NCI-H1092 treated with DMSO at 0.1 percent for 48 hours (cell line): ENCODE results near the gene C17orf78.
"Not testable (repeated sequence)": the region's sequence is repeated elsewhere in the genome, so short reads cannot be mapped to it uniquely, and the experiment has no call there.

Experiments
- DNase-seq: peaks from one replicate; lab custom pipeline; 2025; lab: John Stamatoyannopoulos, UW

Gene C17orf78

GRCh38 chr17:37386462-37386861 lies 10.7 kb downstream of the C17orf78 start:
- no peak for DNase-seq

- no peak for DNase-seq
Measured at GRCh38 chr17:37388266-37388665, 12.5 kb downstream of the C17orf78 start.

- no peak for DNase-seq
Measured at GRCh38 chr17:37389160-37389559, 13.4 kb downstream of the C17orf78 start.

GRCh38 chr17:37391146-37391545 lies 15.4 kb downstream of the C17orf78 start:
- DNase-seq = no peak

- no peak for DNase-seq
Measured at GRCh38 chr17:37392024-37392590, 16.3 kb downstream of the C17orf78 start.

- no peak for DNase-seq
Measured at GRCh38 chr17:37393352-37393751, 17.6 kb downstream of the C17orf78 start.

- DNase-seq = no peak
Measured at GRCh38 chr17:37399265-37399803, 23.5 kb downstream of the C17orf78 start.

- DNase-seq = no peak
Measured at GRCh38 chr17:37400505-37400904, 24.7 kb downstream of the C17orf78 start.

- not testable (repeated sequence) for DNase-seq
Measured at GRCh38 chr17:37405522-37405921, 29.7 kb downstream of the C17orf78 start.

GRCh38 chr17:37405955-37406634 lies 30.3 kb downstream of the C17orf78 start:
- DNase-seq = peak; percentile 57

- DNase-seq = peak; percentile 76
Measured at GRCh38 chr17:37406635-37407461, 31.1 kb downstream of the C17orf78 start, which contains the start of the genes ACACA and TADA2A. Gene ACACA (minus strand): TSS chr17:37406836. CDS start chr17:37406299, 537 bp downstream. Gene TADA2A (plus strand): TSS chr17:37406886. CDS start chr17:37411366, 4,480 bp downstream.

- not testable (repeated sequence) for DNase-seq
Measured at GRCh38 chr17:37408145-37408479, 32.3 kb downstream of the C17orf78 start.

- DNase-seq = no peak
Measured at GRCh38 chr17:37410357-37410756, 34.6 kb downstream of the C17orf78 start.

- DNase-seq = no peak
Measured at GRCh38 chr17:37413875-37414519, 38.2 kb downstream of the C17orf78 start.

- no peak for DNase-seq
Measured at GRCh38 chr17:37417852-37418251, 42.1 kb downstream of the C17orf78 start.

GRCh38 chr17:37422971-37423625 lies 47.3 kb downstream of the C17orf78 start:
- DNase-seq = no peak

GRCh38 chr17:37425268-37425667 lies 49.5 kb downstream of the C17orf78 start:
- DNase-seq = no peak

GRCh38 chr17:37429039-37429438 lies 53.3 kb downstream of the C17orf78 start:
- no peak for DNase-seq

GRCh38 chr17:37429453-37429852 lies 53.7 kb downstream of the C17orf78 start:
- DNase-seq = no peak

GRCh38 chr17:37430051-37430627 lies 54.4 kb downstream of the C17orf78 start:
- no peak for DNase-seq

- DNase-seq = no peak
Measured at GRCh38 chr17:37432671-37433070, 56.9 kb downstream of the C17orf78 start.
